Measurements from ENCODE around the gene STX1A. TPM values are rescaled to one million over a fixed set of nuclear protein-coding genes. Genes with fewer than 3 reads are reported as not detected.

Gene STX1A
- total and polyA plus RNA-seq, 2 of the 13 experiments (the other 11 are each of a cell fraction or from before 2014, with no cell fraction given): 6.1 to 12.2 TPM

GRCh38 chr7:73667344-73668102 lies 51.9 kb downstream of the STX1A start, which contains the start of gene VPS37D (continued):
- no peak for TF ChIP-seq SP1 (IDR thresholded peaks at IDR 0.05)
- TF ChIP-seq SP1 (CRISPR knock-in tag; IDR thresholded peaks at IDR 0.05): peak; percentile 44; the same call in 1 of the 2 replicates
- no peak for TF ChIP-seq SNRNP70 (IDR thresholded peaks at IDR 0.05; ENCODE audit: low read depth, low read length)
- TF ChIP-seq PRDM10 (CRISPR knock-in tag; IDR thresholded peaks at IDR 0.05; ENCODE audit: low read depth): 0 out of 2 replicates have a peak, but pooled peaks have one; percentile 43
- no peak for TF ChIP-seq ZNF572 (CRISPR knock-in tag; IDR thresholded peaks at IDR 0.05)
- TF ChIP-seq, protein P1, sequence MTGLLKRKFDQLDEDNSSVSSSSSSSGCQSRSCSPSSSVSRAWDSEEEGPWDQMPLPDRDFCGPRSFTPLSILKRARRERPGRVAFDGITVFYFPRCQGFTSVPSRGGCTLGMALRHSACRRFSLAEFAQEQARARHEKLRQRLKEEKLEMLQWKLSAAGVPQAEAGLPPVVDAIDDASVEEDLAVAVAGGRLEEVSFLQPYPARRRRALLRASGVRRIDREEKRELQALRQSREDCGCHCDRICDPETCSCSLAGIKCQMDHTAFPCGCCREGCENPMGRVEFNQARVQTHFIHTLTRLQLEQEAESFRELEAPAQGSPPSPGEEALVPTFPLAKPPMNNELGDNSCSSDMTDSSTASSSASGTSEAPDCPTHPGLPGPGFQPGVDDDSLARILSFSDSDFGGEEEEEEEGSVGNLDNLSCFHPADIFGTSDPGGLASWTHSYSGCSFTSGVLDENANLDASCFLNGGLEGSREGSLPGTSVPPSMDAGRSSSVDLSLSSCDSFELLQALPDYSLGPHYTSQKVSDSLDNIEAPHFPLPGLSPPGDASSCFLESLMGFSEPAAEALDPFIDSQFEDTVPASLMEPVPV (CRISPR knock-in tag; IDR thresholded peaks at IDR 0.05): no peak; the same call in 1 of the 2 replicates
- TF ChIP-seq ZEB1 (IDR thresholded peaks at IDR 0.05; ENCODE audit: insufficient replicate concordance, low read depth): no peak
- no peak for TF ChIP-seq MAFK (conservative IDR thresholded peaks at IDR 0.05 in 1 of 2, IDR thresholded peaks at IDR 0.05 in 1 of 2; ENCODE audit: low read length in 2 of 2)
- TF ChIP-seq ATAD3A (CRISPR knock-in tag; IDR thresholded peaks at IDR 0.05): no peak
- TF ChIP-seq ZNF263 (CRISPR knock-in tag; IDR thresholded peaks at IDR 0.05): no peak
- no peak for TF ChIP-seq TBP (CRISPR knock-in tag; IDR thresholded peaks at IDR 0.05)
- TF ChIP-seq, protein P2, sequence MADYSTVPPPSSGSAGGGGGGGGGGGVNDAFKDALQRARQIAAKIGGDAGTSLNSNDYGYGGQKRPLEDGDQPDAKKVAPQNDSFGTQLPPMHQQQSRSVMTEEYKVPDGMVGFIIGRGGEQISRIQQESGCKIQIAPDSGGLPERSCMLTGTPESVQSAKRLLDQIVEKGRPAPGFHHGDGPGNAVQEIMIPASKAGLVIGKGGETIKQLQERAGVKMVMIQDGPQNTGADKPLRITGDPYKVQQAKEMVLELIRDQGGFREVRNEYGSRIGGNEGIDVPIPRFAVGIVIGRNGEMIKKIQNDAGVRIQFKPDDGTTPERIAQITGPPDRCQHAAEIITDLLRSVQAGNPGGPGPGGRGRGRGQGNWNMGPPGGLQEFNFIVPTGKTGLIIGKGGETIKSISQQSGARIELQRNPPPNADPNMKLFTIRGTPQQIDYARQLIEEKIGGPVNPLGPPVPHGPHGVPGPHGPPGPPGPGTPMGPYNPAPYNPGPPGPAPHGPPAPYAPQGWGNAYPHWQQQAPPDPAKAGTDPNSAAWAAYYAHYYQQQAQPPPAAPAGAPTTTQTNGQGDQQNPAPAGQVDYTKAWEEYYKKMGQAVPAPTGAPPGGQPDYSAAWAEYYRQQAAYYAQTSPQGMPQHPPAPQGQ (CRISPR knock-in tag; IDR thresholded peaks at IDR 0.05; ENCODE audit: borderline replicate concordance): no peak
- TF ChIP-seq ZSCAN31 (CRISPR knock-in tag; IDR thresholded peaks at IDR 0.05; ENCODE audit: low read depth): no peak
- no peak for TF ChIP-seq PCBP2 (optimal IDR thresholded peaks at IDR 0.05; ENCODE audit: low read depth, low read length, poor library complexity, severe bottlenecking)
- TF ChIP-seq, protein P3, sequence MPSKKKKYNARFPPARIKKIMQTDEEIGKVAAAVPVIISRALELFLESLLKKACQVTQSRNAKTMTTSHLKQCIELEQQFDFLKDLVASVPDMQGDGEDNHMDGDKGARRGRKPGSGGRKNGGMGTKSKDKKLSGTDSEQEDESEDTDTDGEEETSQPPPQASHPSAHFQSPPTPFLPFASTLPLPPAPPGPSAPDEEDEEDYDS (CRISPR knock-in tag; IDR thresholded peaks at IDR 0.05): peak; percentile 37; the same call in 1 of the 2 replicates
- TF ChIP-seq TEF (CRISPR knock-in tag; IDR thresholded peaks at IDR 0.05): no peak
- no peak for TF ChIP-seq ZNF569 (CRISPR knock-in tag; IDR thresholded peaks at IDR 0.05; ENCODE audit: borderline replicate concordance)
- TF ChIP-seq ATF5 (CRISPR knock-in tag; IDR thresholded peaks at IDR 0.05; ENCODE audit: low read depth): no peak
